Breast epithelium (tissue), 4 donors: ENCODE data around the gene GTF2F2. TPM values are rescaled to one million over a fixed set of nuclear protein-coding genes. Genes with fewer than 3 reads are reported as not detected.

Source experiments
- DNase-seq, 2 donors: peaks; one replicate each; pipeline ENCODE4 v3.0.0-alpha.2; 2019; ENCODE audit warnings: low spot score in 2 of 2
- H3K27ac ChIP-seq, 2 donors: fragments of 200-600 bp; sonication (generic) in 1 of 2; one replicate each; pipeline ENCODE4 v1.5.1; 2016 to 2019; ENCODE audit warnings: mild to moderate bottlenecking in 1 of 2
- H3K27me3 ChIP-seq, 2 donors: fragments of 200-600 bp; sonication (generic) in 1 of 2; one replicate each; pipeline versions ENCODE4 v1.5.1 to v1.6.0; 2017 to 2019; ENCODE audit warnings: control low read depth in 1 of 2, mild to moderate bottlenecking in 1 of 2
- H3K36me3 ChIP-seq: fragments of 200-600 bp; one replicate; pipeline ENCODE4 v1.5.1; 2019
- H3K4me1 ChIP-seq, 2 donors: fragments of 200-600 bp; sonication (generic); one replicate each; pipeline ENCODE4 v1.5.1; 2016 to 2019; ENCODE audit warnings: control low read depth in 1 of 2
- H3K4me3 ChIP-seq, 3 donors: fragments of 200-600 bp; sonication (generic); 1 replicate in 2 of 3; 2 replicates in 1 of 3; pipeline ENCODE4 v1.5.1; 2016 to 2019; ENCODE audit warnings: mild to moderate bottlenecking in 3 of 3, moderate library complexity in 2 of 3
- H3K9me3 ChIP-seq, 2 donors: fragments of 200-600 bp; sonication (generic) in 1 of 2; one replicate each; pipeline ENCODE4 v1.5.1; 2016 to 2019; ENCODE audit warnings: control low read depth in 1 of 2
- CTCF ChIP-seq, 3 donors: fragments of 450-650 bp; IDR thresholded peaks; one replicate each; pipeline ENCODE4 v1.5.1; 2016 to 2017; ENCODE audit warnings: antibody characterized with exemption in 3 of 3, mild to moderate bottlenecking in 3 of 3, moderate library complexity in 3 of 3
- POLR2A ChIP-seq: fragments of 450-650 bp; IDR thresholded peaks from one replicate; pipeline ENCODE4 v1.6.1; 2016; ENCODE audit warnings: antibody characterized with exemption, mild to moderate bottlenecking, moderate library complexity
- POLR2AphosphoS5 ChIP-seq, 3 donors: sonication (generic); formaldehyde crosslinking; IDR thresholded peaks; one replicate each; pipeline ENCODE4 v1.6.1; 2017; ENCODE audit warnings: antibody characterized with exemption in 3 of 3
- intact Hi-C: fragments of 100-400 bp; cut with DNase I; formaldehyde crosslinking; loops from one replicate; pipeline ENCODE4 v1.15.1; 2023; ENCODE audit warnings: low total_unique reads
- total RNA-seq, 3 donors: library from RNA; depleted of rRNA; stranded (reverse); fragments of >200 nt; gene quantifications; one replicate each; pipeline ENCODE4 v1.1.0, GENCODE V29; 2016

The GTF2F2 gene
- total RNA-seq, 3 donors from 2014 or later, result 10.9 to 23.4 (median 20.6) TPM

DNA sequence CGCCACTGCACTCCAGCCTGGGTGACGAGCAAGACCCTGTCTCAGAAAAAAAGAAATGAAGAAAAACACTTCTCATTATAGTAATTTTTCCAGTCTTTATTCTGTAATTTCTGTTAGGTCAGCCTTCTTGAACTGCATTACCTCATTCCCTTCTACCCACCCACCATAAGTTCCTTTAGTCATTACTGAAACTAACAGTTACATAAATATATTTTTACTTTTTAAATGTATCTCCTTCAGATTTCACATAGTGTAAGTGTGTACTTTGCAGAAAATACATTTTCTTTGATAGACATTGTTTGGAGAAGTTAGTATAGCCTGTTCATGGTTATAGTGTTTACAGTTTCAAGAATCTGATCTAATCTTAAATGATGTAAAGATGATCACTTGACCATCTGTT is 112.3 kb downstream of the GTF2F2 start:
- Histone ChIP-seq H3K4me1 (no peaks in the 10 kb centered on the region), H3K9me3 (no peaks in the 10 kb centered on the region), H3K27ac (no peak overlapping the region), H3K27me3 (no peaks in the 10 kb centered on the region), H3K4me3 (no peak overlapping the region), H3K36me3 (no peaks in the 10 kb centered on the region)
- no peak for DNase-seq
- intact Hi-C loops, result no loop called here
- no peak for TF ChIP-seq POLR2AphosphoS5 (IDR thresholded peaks at IDR 0.05)
- TF ChIP-seq POLR2A, result no peak
- TF ChIP-seq CTCF (IDR thresholded peaks at IDR 0.05), result no peak

DNA sequence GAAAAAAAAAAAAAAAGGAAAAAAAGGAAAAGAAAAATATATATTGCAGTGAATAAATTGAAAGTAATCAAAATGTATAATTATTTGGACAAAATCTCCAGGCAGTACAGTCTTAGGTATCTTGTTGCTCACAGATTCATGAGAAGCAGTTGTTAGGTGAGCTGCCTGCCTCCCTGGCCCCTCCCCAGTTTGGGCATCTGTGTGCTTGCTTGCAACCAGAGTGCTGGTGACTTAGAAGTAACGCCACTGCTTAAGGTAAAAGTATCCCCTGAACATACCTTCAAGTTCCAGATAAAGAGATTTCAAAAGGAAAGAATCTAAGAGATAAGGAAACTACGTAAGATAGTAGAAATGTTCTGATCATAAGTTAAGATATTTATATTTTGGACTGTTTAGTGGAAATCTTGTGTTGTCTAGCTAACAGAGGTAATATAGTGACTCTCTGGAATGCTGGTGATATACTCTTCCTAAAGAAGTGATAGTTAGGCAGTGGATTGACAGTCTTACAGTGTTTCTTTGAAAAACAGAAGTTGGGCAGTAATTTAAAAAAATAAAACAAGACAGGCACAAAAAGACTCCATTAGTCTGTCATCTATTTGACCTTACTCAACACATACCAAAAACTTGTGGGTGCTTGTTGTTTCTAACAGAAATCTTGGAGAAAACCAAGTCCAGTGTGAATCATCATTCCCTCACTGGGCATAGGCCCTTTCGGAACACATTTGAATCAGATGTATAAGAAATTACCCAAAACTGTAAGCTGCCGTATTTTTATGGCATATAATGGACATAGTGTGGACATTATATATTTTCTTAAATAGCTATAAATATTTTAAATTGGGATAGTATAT is 118.9 kb downstream of the GTF2F2 start:
- H3K36me3 ChIP-seq, result no peaks in the 10 kb centered on the region
- intact Hi-C loops, result no loop called here
- TF ChIP-seq CTCF (IDR thresholded peaks at IDR 0.05), result no peak
- no peak for TF ChIP-seq POLR2AphosphoS5 (IDR thresholded peaks at IDR 0.05)
- TF ChIP-seq POLR2A, result no peak
- no peak overlapping the region for H3K27ac ChIP-seq
- H3K9me3 ChIP-seq, result no peaks in the 10 kb centered on the region
- no peak overlapping the region for H3K4me3 ChIP-seq
- no peaks in the 10 kb centered on the region for H3K4me1 ChIP-seq
- no peaks in the 10 kb centered on the region for H3K27me3 ChIP-seq
- no peak for DNase-seq

DNA sequence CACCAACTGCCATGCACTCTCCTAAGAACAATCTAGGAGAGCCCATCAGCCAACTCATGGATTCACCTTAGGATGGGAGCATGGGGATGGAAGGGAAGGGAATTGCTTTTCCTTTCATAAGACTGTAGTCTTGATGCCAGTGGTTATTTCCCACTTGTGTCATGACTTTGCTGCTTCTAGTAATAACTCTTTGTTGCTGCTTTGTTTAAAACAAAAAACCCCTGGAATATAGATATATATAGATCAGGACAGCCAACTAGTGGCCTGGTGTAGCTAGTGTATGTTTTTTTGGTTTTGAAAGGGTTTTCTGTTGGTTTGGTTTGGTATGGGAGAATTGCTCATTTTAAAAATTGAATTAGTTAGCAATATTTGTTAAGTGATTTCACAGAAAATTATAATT is 119.8 kb downstream of the GTF2F2 start:
- intact Hi-C loops, result no loop called here
- Histone ChIP-seq H3K4me3 (no peak overlapping the region), H3K27me3 (no peaks in the 10 kb centered on the region), H3K36me3 (no peaks in the 10 kb centered on the region), H3K4me1 (no peaks in the 10 kb centered on the region), H3K9me3 (no peaks in the 10 kb centered on the region), H3K27ac (no peak overlapping the region)
- DNase-seq, result no peak
- TF ChIP-seq POLR2AphosphoS5 (IDR thresholded peaks at IDR 0.05) (no peak), CTCF (IDR thresholded peaks at IDR 0.05) (no peak), POLR2A (no peak)

DNA sequence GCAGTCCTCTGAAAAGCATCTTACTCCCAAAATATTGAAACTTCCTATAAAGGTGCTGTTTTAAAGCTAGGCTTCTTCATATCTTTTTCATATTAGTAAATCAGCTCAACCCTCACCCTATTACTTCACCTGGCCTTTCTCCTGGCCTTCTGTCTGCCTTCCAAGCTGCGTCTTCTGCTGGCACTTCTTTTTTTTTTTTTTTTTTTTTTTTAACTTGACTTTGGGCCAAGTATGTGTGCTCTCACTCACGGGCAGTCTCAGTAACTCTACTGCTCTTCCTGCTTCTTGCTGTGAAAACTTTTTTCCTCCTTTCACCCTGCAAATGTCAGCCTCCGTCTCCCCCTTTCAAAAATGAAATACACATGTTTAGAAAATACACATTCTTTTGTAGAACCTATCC is 121.8 kb downstream of the GTF2F2 start:
- intact Hi-C loops, result no loop called here
- TF ChIP-seq CTCF (IDR thresholded peaks at IDR 0.05) (no peak), POLR2AphosphoS5 (IDR thresholded peaks at IDR 0.05) (no peak), POLR2A (no peak)
- Histone ChIP-seq H3K36me3 (no peaks in the 10 kb centered on the region), H3K9me3 (no peaks in the 10 kb centered on the region), H3K4me3 (no peak overlapping the region), H3K4me1 (no peaks in the 10 kb centered on the region), H3K27ac (peak overlapping the region in 1 of 2 donors; percentile 55), H3K27me3 (no peaks in the 10 kb centered on the region)
- DNase-seq, result no peak

DNA sequence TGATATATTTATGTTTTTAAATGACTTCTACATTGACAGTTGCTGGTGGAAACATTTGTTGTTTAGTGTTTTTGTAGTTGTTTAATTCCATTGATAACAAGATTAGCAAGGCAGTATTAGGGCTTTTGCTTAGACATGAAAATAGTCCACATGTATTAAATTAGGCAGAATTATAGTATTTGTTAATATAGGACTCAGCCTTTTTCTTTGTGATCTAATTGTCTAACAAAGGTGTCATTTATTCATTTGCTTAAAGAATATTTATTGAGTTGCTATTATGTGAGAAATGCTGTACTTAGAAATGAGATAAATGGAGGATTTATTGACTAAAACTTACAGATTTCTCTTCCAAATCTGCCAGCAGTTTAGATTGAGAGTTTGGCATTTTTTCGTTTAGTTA is 122.2 kb downstream of the GTF2F2 start:
- no peak for DNase-seq
- TF ChIP-seq CTCF (IDR thresholded peaks at IDR 0.05), result no peak
- TF ChIP-seq POLR2AphosphoS5 (IDR thresholded peaks at IDR 0.05), result no peak
- no peak for TF ChIP-seq POLR2A
- intact Hi-C loops, result no loop called here
- Histone ChIP-seq H3K36me3 (no peaks in the 10 kb centered on the region), H3K9me3 (no peaks in the 10 kb centered on the region), H3K27me3 (no peaks in the 10 kb centered on the region), H3K4me3 (no peak overlapping the region), H3K4me1 (no peaks in the 10 kb centered on the region), H3K27ac (peak overlapping the region in 1 of 2 donors; percentile 25)
